OCI-M2 (cell line): ENCODE results near the gene IGSF9B.

Source experiments
- DNase-seq: peaks from one replicate; lab custom pipeline; 2025; ENCODE audit not compliant: unreplicated experiment; lab: John Stamatoyannopoulos, UW

The IGSF9B gene

GRCh38 chr11:133940034-133940433 lies 16.7 kb downstream of the IGSF9B start:
- no peak for DNase-seq

DNA sequence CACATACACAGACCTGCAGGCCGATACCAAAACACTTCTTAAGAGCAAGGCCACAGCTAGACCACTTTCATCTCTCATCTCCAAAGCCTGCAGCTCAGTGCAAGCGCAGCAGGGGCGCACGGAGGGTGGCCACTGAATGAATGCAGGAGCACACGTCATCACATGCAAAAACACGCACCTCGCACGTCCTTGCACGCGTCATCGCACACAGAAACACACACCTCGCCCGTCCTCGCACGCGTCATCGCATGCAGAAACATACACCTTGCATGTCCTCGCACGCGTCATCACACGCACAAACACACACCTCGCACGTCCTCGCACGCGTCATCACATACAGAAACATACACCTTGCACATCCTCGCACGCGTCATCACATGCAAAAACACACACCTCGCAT lies 17.2 kb downstream of the IGSF9B start:
- DNase-seq, result no peak

DNA sequence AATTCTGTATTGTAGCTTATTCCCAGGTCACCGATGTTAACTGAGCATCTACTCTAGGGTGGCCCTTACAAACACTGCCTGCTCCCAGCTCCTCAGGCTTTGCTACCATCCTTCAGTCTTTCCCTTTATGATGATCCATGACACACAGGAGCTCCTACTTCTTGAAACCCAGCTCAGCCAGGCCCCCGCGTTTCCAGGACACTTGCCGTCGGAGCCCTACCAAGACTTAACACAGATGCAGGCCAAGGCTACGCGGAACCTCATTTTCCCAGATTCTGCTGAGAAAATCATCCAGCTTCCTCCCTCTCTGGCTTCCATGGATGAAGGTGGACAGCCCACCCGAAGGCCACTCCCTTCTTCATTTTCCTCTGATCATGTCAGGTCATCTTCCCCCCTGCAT lies 18.6 kb downstream of the IGSF9B start:
- no peak for DNase-seq

- DNase-seq, result no peak
Measured at GRCh38 chr11:133937468-133937867, 19.3 kb downstream of the IGSF9B start.

- no peak for DNase-seq
Measured at GRCh38 chr11:133937015-133937414, 19.8 kb downstream of the IGSF9B start.

GRCh38 chr11:133936592-133936991 lies 20.2 kb downstream of the IGSF9B start:
- DNase-seq, result no peak

- no peak for DNase-seq
Measured at GRCh38 chr11:133936136-133936535, 20.6 kb downstream of the IGSF9B start.

- DNase-seq, result no peak
Measured at GRCh38 chr11:133935551-133935910, 21.2 kb downstream of the IGSF9B start.

- no peak for DNase-seq
Measured at GRCh38 chr11:133934599-133935550, 21.9 kb downstream of the IGSF9B start.

- DNase-seq, result no peak
Measured at GRCh38 chr11:133934096-133934495, 22.7 kb downstream of the IGSF9B start.

DNA sequence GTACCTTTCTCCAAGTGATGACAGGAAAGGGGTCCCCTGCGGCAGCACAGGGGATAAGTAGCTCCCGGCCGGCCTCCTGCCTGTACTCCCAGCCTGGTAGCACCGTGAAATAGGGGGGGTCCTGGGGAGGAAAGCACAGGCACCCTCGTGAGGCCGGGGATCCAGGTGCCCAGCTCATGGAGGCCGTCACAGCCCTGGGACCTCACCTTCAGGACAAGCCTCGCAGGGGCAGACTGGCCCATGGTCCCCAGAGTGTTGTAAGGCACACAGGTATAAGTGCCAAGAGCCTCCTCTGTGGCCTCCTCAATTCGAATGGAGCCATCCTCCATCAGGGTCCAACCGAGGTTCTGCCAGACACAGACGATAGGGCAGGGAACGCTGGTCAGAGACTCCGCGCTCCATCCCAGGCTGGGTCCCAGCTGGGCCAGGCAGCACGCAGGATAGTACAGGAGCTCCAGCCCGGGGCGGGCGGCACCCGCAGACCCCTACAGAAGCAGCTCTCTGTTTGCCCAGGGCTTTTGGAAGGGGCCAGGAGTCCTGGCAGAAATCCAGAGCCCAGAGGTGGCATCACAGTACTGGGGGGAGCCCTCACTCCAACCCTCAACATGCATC lies 25.2 kb downstream of the IGSF9B start:
- DNase-seq, result no peak

GRCh38 chr11:133930767-133931448 lies 25.9 kb downstream of the IGSF9B start:
- no peak for DNase-seq

DNA sequence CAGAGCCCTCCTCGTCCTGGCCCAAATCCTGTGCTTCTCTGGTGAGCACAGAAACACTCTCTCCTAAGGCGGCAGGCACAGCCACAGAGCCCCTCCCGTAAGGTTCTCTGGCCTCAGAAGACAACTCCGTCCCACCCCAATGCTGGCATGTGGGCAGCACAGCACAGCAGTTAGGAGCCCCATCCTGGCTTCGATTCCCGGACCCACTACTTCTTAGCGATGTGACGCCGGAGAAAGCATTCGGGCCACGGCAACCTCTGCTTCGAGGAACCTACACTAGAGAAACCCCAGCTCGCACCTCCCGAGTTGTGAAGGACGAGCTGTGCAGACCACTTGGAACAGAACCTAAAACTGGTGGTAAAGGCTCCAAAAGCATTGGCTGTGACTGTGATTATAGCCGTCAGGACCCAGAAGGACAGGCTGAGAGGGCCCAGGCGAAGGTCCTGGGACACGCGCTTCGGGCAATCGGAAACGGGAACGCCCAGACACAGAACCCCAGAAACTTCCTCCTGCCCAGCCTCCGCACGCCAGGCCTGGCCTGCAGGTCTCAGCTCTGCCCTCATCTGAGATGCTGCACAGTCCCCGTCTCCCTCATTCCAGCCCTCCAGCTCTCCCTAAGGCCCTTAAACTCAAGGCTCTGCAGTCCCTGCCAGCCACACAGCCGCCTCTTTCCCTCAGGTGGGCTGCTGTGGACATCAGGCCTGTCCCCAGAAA lies 26.6 kb downstream of the IGSF9B start:
- DNase-seq, result no peak

GRCh38 chr11:133929401-133930052 lies 27.2 kb downstream of the IGSF9B start:
- no peak for DNase-seq

- DNase-seq, result no peak
Measured at GRCh38 chr11:133928628-133929059, 28.1 kb downstream of the IGSF9B start.

DNA sequence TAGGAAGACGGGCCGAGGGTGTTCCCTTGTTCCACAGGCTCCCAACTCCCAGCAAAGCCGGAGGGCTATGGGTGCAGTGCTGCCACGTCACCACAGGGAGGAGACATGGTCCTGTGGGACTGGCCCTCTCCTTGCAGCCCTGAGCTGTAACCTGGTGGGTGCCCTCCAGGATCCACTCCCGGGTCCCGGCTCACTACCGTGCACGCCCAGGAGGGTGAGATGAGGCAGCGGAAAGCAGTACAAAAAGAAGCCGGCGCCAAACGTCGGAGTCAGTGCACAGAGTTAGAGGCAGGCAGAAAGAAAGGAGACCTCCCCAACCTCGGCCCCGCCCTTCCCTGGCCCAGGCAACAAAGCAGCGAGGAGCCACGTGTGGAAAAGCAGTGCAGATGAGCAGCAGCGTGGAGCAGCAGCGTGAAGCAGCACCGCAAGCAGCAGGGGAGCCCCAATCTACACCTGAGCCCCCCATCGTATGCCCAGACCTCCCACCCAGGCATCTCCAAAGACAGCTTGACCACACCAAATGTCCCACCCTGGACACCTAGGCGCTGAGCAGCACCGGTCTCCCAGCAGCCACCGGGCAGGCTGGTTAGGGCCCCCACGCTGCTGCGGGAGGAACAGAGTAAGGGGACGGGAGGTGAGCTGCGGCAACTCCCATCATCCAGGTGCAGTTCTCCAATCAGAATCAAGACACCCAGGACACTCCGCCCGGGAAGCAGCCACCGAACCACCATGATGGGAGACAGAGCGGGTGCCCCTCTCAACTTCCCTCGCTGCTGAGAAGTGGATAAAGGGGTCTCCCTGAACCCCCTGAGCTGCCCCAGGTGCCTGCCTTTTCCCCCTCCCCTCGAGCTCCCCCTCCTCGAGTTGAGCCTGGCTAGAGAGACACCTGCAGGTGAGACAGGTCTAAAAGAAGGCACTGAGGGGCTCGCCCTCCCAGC lies 28.8 kb downstream of the IGSF9B start:
- DNase-seq, result no peak

GRCh38 chr11:133926466-133927246 lies 30.1 kb downstream of the IGSF9B start:
- no peak for DNase-seq

- no peak for DNase-seq
Measured at GRCh38 chr11:133925756-133926155, 31.0 kb downstream of the IGSF9B start.

- DNase-seq, result no peak
Measured at GRCh38 chr11:133924661-133925060, 32.1 kb downstream of the IGSF9B start.
